ENCODE results near the gene PTPRN.
"Not testable (repeated sequence)": the region's sequence is repeated elsewhere in the genome, so short reads cannot be mapped to it uniquely, and the experiment has no call there.

Gene PTPRN

GRCh38 chr2:219296631-219297391, 12.4 kb downstream of the PTPRN start:
- H3K4me3 ChIP-seq (ENCODE audit: low read length) = no peak overlapping the region
- TF ChIP-seq ZNF274 (IDR thresholded peaks at IDR 0.05; ENCODE audit: low read depth, low read length) = no peak

- no peak overlapping the region for H3K4me3 ChIP-seq (ENCODE audit: low read length)
- no peak for TF ChIP-seq ZNF274 (IDR thresholded peaks at IDR 0.05; ENCODE audit: low read depth, low read length)
Measured at GRCh38 chr2:219296142-219296541, 13.1 kb downstream of the PTPRN start.

GRCh38 chr2:219294356-219295351, 14.5 kb downstream of the PTPRN start:
- TF ChIP-seq ZNF274 (IDR thresholded peaks at IDR 0.05; ENCODE audit: low read depth, low read length) = no peak
- peak overlapping the region; percentile 15; the same call in 1 of the 2 replicates for H3K4me3 ChIP-seq (ENCODE audit: low read length)

GRCh38 chr2:219293736-219294231, 15.4 kb downstream of the PTPRN start:
- no peak overlapping the region for H3K4me3 ChIP-seq (ENCODE audit: low read length)
- TF ChIP-seq ZNF274 (IDR thresholded peaks at IDR 0.05; ENCODE audit: low read depth, low read length) = no peak

- TF ChIP-seq ZNF274 (IDR thresholded peaks at IDR 0.05; ENCODE audit: low read depth, low read length) = no peak
- H3K4me3 ChIP-seq (ENCODE audit: low read length) = no peak overlapping the region
Measured at GRCh38 chr2:219292616-219293015, 16.6 kb downstream of the PTPRN start.

- no peak overlapping the region for H3K4me3 ChIP-seq (ENCODE audit: low read length)
- no peak for TF ChIP-seq ZNF274 (IDR thresholded peaks at IDR 0.05; ENCODE audit: low read depth, low read length)
Measured at GRCh38 chr2:219291910-219292490, 17.2 kb downstream of the PTPRN start.

GRCh38 chr2:219291394-219291793, 17.8 kb downstream of the PTPRN start:
- no peak overlapping the region for H3K4me3 ChIP-seq (ENCODE audit: low read length)
- no peak for TF ChIP-seq ZNF274 (IDR thresholded peaks at IDR 0.05; ENCODE audit: low read depth, low read length)

GRCh38 chr2:219290381-219291171, 18.6 kb downstream of the PTPRN start:
- TF ChIP-seq ZNF274 (IDR thresholded peaks at IDR 0.05; ENCODE audit: low read depth, low read length) = no peak
- H3K4me3 ChIP-seq (ENCODE audit: low read length) = no peak overlapping the region

- no peak for TF ChIP-seq ZNF274 (IDR thresholded peaks at IDR 0.05; ENCODE audit: low read depth, low read length)
- H3K4me3 ChIP-seq (ENCODE audit: low read length) = no peak overlapping the region
Measured at GRCh38 chr2:219289537-219290361, 19.5 kb downstream of the PTPRN start.

- no peak for TF ChIP-seq ZNF274 (IDR thresholded peaks at IDR 0.05; ENCODE audit: low read depth, low read length)
- H3K4me3 ChIP-seq (ENCODE audit: low read length) = no peak overlapping the region
Measured at GRCh38 chr2:219289195-219289536, 20.0 kb downstream of the PTPRN start.

- no peak overlapping the region for H3K4me3 ChIP-seq (ENCODE audit: low read length)
- no peak for TF ChIP-seq ZNF274 (IDR thresholded peaks at IDR 0.05; ENCODE audit: low read depth, low read length)
Measured at GRCh38 chr2:219287580-219288265, 21.5 kb downstream of the PTPRN start.

- not testable (repeated sequence) for H3K4me3 ChIP-seq (ENCODE audit: low read length)
Measured at GRCh38 chr2:219287116-219287440, 22.1 kb downstream of the PTPRN start.
